ENCODE data around the gene PIGA.

DNA sequence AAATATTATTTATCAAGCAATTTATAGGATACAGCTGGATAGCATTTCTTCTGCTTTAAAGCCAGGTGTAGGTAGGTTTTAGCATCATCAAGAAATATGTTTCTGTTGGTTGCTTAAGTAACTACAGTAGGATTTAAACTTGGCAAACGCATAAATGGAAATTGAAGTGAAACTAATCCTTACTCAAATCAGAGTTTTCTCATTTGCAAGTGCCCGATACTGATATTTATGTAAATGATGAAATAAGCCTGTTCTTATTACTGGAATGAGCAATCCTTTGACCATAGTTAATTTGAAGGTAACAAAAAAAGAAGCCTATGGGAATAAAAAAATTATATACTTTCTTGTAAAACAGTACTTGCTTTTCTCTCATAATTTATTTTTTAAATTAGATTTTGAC, 23.2 kb upstream of the PIGA start:
- TF ChIP-seq CTCF (IDR thresholded peaks at IDR 0.05; ENCODE audit: insufficient read depth, low read depth, low read length) (no peak), EZH2 (IDR thresholded peaks at IDR 0.05; ENCODE audit: insufficient read depth, low read length) (no peak)
